GM10266 (cell line): ENCODE data around the gene ATG9A.

Source experiments
- DNase-seq: peaks from one replicate; pipeline ENCODE4 v3.0.0; 2012; ENCODE audit errors: extremely low spot score
- CTCF ChIP-seq: IDR thresholded peaks from 2 replicates; pipeline ENCODE4 v1.5.1; 2012; ENCODE audit warnings: mild to moderate bottlenecking, low read depth; ENCODE audit not compliant: control insufficient read depth, insufficient read depth; ENCODE audit errors: missing control alignments

Gene ATG9A

GRCh38 chr2:219246559-219246958, 17.1 kb upstream of the ATG9A start:
- no peak for DNase-seq
- TF ChIP-seq CTCF = no peak

GRCh38 chr2:219245899-219246230, 16.4 kb upstream of the ATG9A start:
- no peak for TF ChIP-seq CTCF
- no peak for DNase-seq

- TF ChIP-seq CTCF = no peak
- peak; percentile 91 for DNase-seq
These were observed 15.9 kb upstream of the ATG9A start, which contains the start of the genes GLB1L and STK16 for GRCh38 chr2:219245148-219245898. TSS of gene GLB1L (minus strand) at chr2:219245444. CDS start at chr2:219243573, 1,871 bp downstream. TSS of gene STK16 (plus strand) at chr2:219245479. CDS start at chr2:219246000, 521 bp downstream.

- TF ChIP-seq CTCF = no peak
- DNase-seq = no peak
These were observed 15.3 kb upstream of the ATG9A start for GRCh38 chr2:219244789-219245147.

GRCh38 chr2:219243291-219243761, 13.9 kb upstream of the ATG9A start:
- no peak for DNase-seq
- TF ChIP-seq CTCF = no peak

- no peak for DNase-seq
- no peak for TF ChIP-seq CTCF
These were observed 4.9 kb upstream of the ATG9A start for GRCh38 chr2:219234331-219234730.

- no peak for TF ChIP-seq CTCF
- peak; percentile 53 for DNase-seq
These were observed 664 bp upstream of the ATG9A start for GRCh38 chr2:219230059-219230540.
